ENCODE results near the gene NAT10.

DNA sequence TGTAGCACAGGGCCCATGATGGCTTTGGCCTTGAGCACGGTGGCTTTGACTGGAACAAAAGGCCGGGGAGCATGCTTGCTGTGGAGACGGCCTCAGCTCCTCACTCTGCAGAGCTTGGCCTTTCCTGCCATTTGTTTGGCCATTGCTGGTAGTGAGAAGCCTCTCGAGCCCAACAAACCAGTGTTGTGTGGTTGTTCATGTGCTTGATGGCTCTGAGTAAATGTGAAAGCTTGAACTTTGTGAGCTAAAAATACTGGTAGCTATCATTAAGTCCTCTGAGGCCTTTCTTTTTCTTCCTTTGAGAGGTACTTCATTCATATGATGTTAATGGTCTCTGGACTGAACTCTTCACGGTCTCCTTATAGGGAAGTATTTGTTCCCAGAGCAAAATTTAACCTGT is 39.6 kb downstream of the NAT10 start:
- TF ChIP-seq, protein P1, sequence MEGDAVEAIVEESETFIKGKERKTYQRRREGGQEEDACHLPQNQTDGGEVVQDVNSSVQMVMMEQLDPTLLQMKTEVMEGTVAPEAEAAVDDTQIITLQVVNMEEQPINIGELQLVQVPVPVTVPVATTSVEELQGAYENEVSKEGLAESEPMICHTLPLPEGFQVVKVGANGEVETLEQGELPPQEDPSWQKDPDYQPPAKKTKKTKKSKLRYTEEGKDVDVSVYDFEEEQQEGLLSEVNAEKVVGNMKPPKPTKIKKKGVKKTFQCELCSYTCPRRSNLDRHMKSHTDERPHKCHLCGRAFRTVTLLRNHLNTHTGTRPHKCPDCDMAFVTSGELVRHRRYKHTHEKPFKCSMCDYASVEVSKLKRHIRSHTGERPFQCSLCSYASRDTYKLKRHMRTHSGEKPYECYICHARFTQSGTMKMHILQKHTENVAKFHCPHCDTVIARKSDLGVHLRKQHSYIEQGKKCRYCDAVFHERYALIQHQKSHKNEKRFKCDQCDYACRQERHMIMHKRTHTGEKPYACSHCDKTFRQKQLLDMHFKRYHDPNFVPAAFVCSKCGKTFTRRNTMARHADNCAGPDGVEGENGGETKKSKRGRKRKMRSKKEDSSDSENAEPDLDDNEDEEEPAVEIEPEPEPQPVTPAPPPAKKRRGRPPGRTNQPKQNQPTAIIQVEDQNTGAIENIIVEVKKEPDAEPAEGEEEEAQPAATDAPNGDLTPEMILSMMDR (IDR thresholded peaks at IDR 0.05): no peak
- no peak for TF ChIP-seq POLR2A (IDR thresholded peaks at IDR 0.05)

Data from gastroesophageal sphincter (tissue), 3 donors.